HG03378 (cell line): ENCODE results near the gene MASTL.

Source experiments
- ATAC-seq: cut with Tn5 transposase; IDR thresholded peaks from one replicate; pipeline ENCODE4 v1.9.1; 2021; ENCODE audit warnings: mild to moderate bottlenecking, moderate library complexity; ENCODE audit not compliant: unreplicated experiment

Gene MASTL

GRCh38 chr10:27225011-27225590 is 69.9 kb downstream of the MASTL start:
- no peak for ATAC-seq

- peak; percentile 45 for ATAC-seq
Measured at GRCh38 chr10:27225642-27226257, 70.6 kb downstream of the MASTL start.

- no peak for ATAC-seq
Measured at GRCh38 chr10:27230022-27230421, 74.9 kb downstream of the MASTL start.

- no peak for ATAC-seq
Measured at GRCh38 chr10:27235706-27236105, 80.6 kb downstream of the MASTL start.
